OCI-LY7 (cell line): ENCODE results near the gene JADE3.

Experiments used
- CTCF ChIP-seq: fragments of 200-600 bp; sonication (generic); conservative IDR thresholded peaks from 2 replicates; pipeline ENCODE4 v1.5.1; 2014; ENCODE audit warnings: mild to moderate bottlenecking, antibody characterized with exemption, low read length, moderate library complexity, mixed read lengths
- EZH2phosphoT487 ChIP-seq: fragments of 200-600 bp; sonication (generic); IDR thresholded peaks from 2 replicates; pipeline ENCODE4 v1.6.1; 2018; ENCODE audit warnings: low read depth, borderline replicate concordance, mild to moderate bottlenecking, mixed run types, antibody characterized with exemption, low read length, moderate library complexity, mixed read lengths

- TF ChIP-seq CTCF: no peak
- no peak for TF ChIP-seq EZH2phosphoT487
Measured at GRCh38 chrX:46910415-46910814, 1.8 kb upstream of the JADE3 start.
